ENCODE results near the gene ZFYVE28. TPM values are rescaled to one million over a fixed set of nuclear protein-coding genes. Genes with fewer than 3 reads are reported as not detected.
A peak's percentile ranks its signal among the peaks of the same experiment; 100 is the strongest.

ZFYVE28 gene
- total and polyA plus RNA-seq, 11 donors: 2.6 to 11.9 (median 5.5) TPM

- DNase-seq: no peak
- ATAC-seq: no peak
- Histone ChIP-seq H3K4me1 (peaks cover 0 to 12% (median 0%) of the 10 kb centered on the region in 12 donors), H3K27me3 (no peaks in the 10 kb centered on the region), H3K9me3 (peaks cover 0 to 7% (median 0%) of the 10 kb centered on the region in 12 donors), H3K36me3 (no peaks in the 10 kb centered on the region), H3K27ac (no peak overlapping the region), H3K4me3 (no peak overlapping the region)
- intact Hi-C loops (cut with DNase I): no loop called here
- TF ChIP-seq CTCF (IDR thresholded peaks at IDR 0.05) (no peak), POLR2A (IDR thresholded peaks at IDR 0.05) (no peak)
- 81 to 95% (median 89%) methylated on average over 9 of the region's 9 CpGs for WGBS, 4 donors
Observed at GRCh38 chr4:2295500-2295899, 122.9 kb downstream of the ZFYVE28 start.

- TF ChIP-seq POLR2A (IDR thresholded peaks at IDR 0.05) (no peak), CTCF (IDR thresholded peaks at IDR 0.05) (no peak)
- WGBS, 4 donors: 71 to 82% (median 77%) methylated on average over 6 of the region's 6 CpGs
- Histone ChIP-seq H3K4me3 (no peak overlapping the region), H3K36me3 (no peaks in the 10 kb centered on the region), H3K27ac (no peak overlapping the region), H3K27me3 (no peaks in the 10 kb centered on the region), H3K4me1 (peaks cover 0 to 14% (median 0%) of the 10 kb centered on the region in 12 donors), H3K9me3 (peaks cover 0 to 7% (median 0%) of the 10 kb centered on the region in 12 donors)
- intact Hi-C loops (cut with DNase I): no loop called here
- no peak for DNase-seq
- ATAC-seq: no peak
Observed at GRCh38 chr4:2292646-2293108, 125.8 kb downstream of the ZFYVE28 start.

- Histone ChIP-seq H3K36me3 (no peaks in the 10 kb centered on the region), H3K9me3 (peaks cover 0 to 7% (median 0%) of the 10 kb centered on the region in 12 donors), H3K4me3 (no peak overlapping the region), H3K27ac (no peak overlapping the region), H3K4me1 (peaks cover 0 to 14% (median 0%) of the 10 kb centered on the region in 12 donors), H3K27me3 (no peaks in the 10 kb centered on the region)
- intact Hi-C loops (cut with DNase I): no loop called here
- no peak for ATAC-seq
- 71 to 77% (median 75%) methylated on average over 17 to 20 of the region's 20 CpGs for WGBS, 4 donors
- DNase-seq: peak in 2 of 5 donors; percentile 35 to 42
- TF ChIP-seq CTCF (IDR thresholded peaks at IDR 0.05) (no peak), POLR2A (IDR thresholded peaks at IDR 0.05) (no peak)
Observed at GRCh38 chr4:2291705-2292645, 126.5 kb downstream of the ZFYVE28 start.

GRCh38 chr4:2290974-2291704 lies 127.3 kb downstream of the ZFYVE28 start:
- peak in 2 of 5 donors; percentile 18 to 70 for DNase-seq
- intact Hi-C loops (cut with DNase I): no loop called here
- H3K9me3 ChIP-seq: peaks cover 0 to 7% (median 0%) of the 10 kb centered on the region in 12 donors
- no peak overlapping the region for H3K4me3 ChIP-seq
- H3K36me3 ChIP-seq: no peaks in the 10 kb centered on the region
- WGBS, 4 donors: 70 to 83% (median 81%) methylated on average over 22 to 24 of the region's 24 CpGs
- ATAC-seq: peak in 1 of 4 donors; percentile 18
- H3K27ac ChIP-seq: no peak overlapping the region
- no peaks in the 10 kb centered on the region for H3K27me3 ChIP-seq
- peaks cover 0 to 14% (median 0%) of the 10 kb centered on the region in 12 donors for H3K4me1 ChIP-seq
- TF ChIP-seq CTCF (IDR thresholded peaks at IDR 0.05) (no peak), POLR2A (IDR thresholded peaks at IDR 0.05) (no peak)
